Measurements from ENCODE around the gene TNPO1.

Gene TNPO1

GRCh38 chr5:72936893-72937292 is 120.4 kb downstream of the TNPO1 start:
- DNase-seq, result no peak

GRCh38 chr5:72937517-72938061 is 121.1 kb downstream of the TNPO1 start:
- DNase-seq, result no peak

- DNase-seq, result no peak
These were observed 121.7 kb downstream of the TNPO1 start for GRCh38 chr5:72938206-72938605.

GRCh38 chr5:72940082-72940481 is 123.6 kb downstream of the TNPO1 start:
- DNase-seq, result no peak

DNA sequence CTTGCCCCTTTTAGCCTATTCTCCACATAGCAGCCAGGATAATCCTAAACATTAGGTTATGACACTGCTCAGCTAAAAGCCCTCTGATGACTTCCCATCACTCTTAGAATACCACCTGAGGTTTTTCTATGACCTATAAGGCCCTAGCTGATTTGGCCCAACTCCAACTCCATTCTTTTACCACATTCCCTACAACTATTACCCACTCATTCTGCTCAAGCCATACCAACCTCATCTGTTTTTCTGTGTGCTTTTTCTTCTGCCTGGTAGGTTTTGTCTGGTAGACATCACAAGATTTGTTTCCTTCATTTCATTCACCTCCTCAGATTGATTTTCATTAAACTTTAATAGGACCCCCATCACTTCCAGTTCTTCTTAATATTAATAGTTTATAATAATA is 126.8 kb downstream of the TNPO1 start:
- DNase-seq, result no peak

GRCh38 chr5:72947498-72947897 is 131.0 kb downstream of the TNPO1 start:
- no peak for DNase-seq

GRCh38 chr5:72949481-72949880 is 133.0 kb downstream of the TNPO1 start:
- no peak for DNase-seq

- DNase-seq, result no peak
These were observed 135.4 kb downstream of the TNPO1 start for GRCh38 chr5:72951671-72952468.

GRCh38 chr5:72954389-72954788 is 137.9 kb downstream of the TNPO1 start:
- DNase-seq, result no peak

- DNase-seq, result no peak
These were observed 138.8 kb downstream of the TNPO1 start for GRCh38 chr5:72955143-72955767.

DNA sequence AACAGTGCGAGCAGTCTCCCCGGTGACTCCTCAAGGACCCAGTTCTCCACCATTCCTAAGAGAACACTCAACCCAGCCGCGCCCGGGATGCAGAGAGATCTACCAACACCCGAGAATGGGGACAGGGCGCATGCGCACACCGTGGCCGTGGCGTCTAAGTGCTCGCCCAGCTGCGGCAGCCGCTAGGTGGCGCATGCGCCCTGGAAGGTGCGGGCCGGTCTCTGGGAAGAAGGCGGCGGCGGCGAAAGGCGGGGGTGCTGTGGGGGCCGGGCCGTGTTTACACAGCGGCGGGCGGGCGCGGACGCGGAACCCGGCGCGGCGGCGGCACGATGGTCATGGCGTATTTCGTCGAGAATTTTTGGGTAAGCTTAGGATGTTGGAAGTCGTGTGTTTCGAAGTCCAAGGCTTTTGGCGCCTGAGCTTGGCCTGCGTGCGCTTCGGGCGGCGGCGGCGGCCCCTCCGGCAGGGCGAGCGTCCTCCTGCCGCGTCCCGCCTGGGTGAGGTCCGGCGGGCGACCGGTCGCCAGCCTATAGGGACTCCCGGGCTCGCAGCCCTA is 139.4 kb downstream of the TNPO1 start, which contains the start of gene FCHO2:
FCHO2 (plus strand) TSS at position 274 of the 556 bp plus-strand sequence; CDS start at position 330, 56 bp downstream.
- peak; percentile 77 to 90 for DNase-seq

- DNase-seq, result no peak
These were observed 140.1 kb downstream of the TNPO1 start for GRCh38 chr5:72956324-72957140.

- DNase-seq, result no peak
These were observed 140.9 kb downstream of the TNPO1 start for GRCh38 chr5:72957337-72957736.

DNA sequence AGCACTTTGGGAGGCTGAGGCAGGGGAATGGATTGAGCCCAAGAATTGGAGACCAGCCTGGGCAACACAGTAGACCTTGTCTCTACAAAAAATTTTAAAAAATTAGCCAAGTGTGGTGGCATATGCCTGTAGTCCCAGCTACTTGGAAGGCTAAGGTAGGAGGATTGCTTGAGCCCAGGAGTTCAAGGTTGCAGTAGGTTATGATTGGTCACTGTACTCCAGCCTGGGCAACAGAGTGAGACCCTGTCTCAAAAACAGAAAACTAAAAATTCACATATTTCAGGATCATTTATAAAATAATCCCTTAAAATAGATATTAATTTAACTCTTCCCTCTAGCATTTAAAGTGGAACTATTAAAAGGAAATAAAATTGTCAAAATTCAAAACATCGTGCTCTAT is 142.8 kb downstream of the TNPO1 start:
- DNase-seq, result no peak
